K562 (cell line): Measurements from ENCODE around the gene LRP1.

Experiments used
- CSDE1 ChIP-seq, 2 experiments: fragments of 450-650 bp; IDR thresholded peaks; 2 replicates each; pipeline ENCODE4 v1.6.1; 2016; ENCODE audit warnings: mild to moderate bottlenecking in 1 of 2
- E2F1 ChIP-seq: sonication (generic); formaldehyde crosslinking; IDR thresholded peaks from 2 replicates; pipeline ENCODE4 v1.8.1; 2023; ENCODE audit warnings: mild to moderate bottlenecking, missing genetic modification reagents, moderate library complexity
- FOXA1 ChIP-seq: fragments of 450-650 bp; IDR thresholded peaks from 2 replicates; pipeline ENCODE4 v1.6.1; 2016; ENCODE audit warnings: mild to moderate bottlenecking, borderline replicate concordance
- KHSRP ChIP-seq: fragments of 450-650 bp; IDR thresholded peaks from 2 replicates; pipeline ENCODE4 v1.6.1; 2017
- MCM7 ChIP-seq, 2 experiments: fragments of 450-650 bp; IDR thresholded peaks; 2 replicates each; pipeline ENCODE4 v1.6.1; 2016 to 2018
- MEIS2 ChIP-seq: fragments of 450-650 bp; IDR thresholded peaks from 2 replicates; pipeline ENCODE4 v1.6.1; 2014; ENCODE audit warnings: mild to moderate bottlenecking; ENCODE audit not compliant: partially characterized antibody
- NCOA1 ChIP-seq: fragments of 450-650 bp; IDR thresholded peaks from 2 replicates; pipeline ENCODE4 v1.6.1; 2016; ENCODE audit warnings: low read depth
- NFIC ChIP-seq: fragments of 450-650 bp; IDR thresholded peaks from 2 replicates; pipeline ENCODE4 v1.6.1; 2017; ENCODE audit warnings: mild to moderate bottlenecking, inconsistent platforms
- POLR2A ChIP-seq: fragments of 450-650 bp; conservative IDR thresholded peaks from 2 replicates; pipeline ENCODE4 v1.6.1; 2016
- SNRNP70 ChIP-seq: fragments of 200-400 bp; formaldehyde crosslinking; optimal IDR thresholded peaks from 2 replicates; pipeline ENCODE3; 2017; ENCODE audit warnings: low read depth, low read length
- U2AF2 ChIP-seq: fragments of 200-400 bp; formaldehyde crosslinking; optimal IDR thresholded peaks from 2 replicates; pipeline ENCODE3; 2017; ENCODE audit warnings: low read depth, mild to moderate bottlenecking, low read length
- TF ChIP-seq, protein P1 (sequence below), 3 experiments: IDR thresholded peaks in 2 of 3; conservative IDR thresholded peaks in 1 of 3; 2 replicates each; pipeline ENCODE4 v1.5.1; 2011 to 2012; ENCODE audit warnings: low read length in 3 of 3, mild to moderate bottlenecking in 3 of 3, control low read depth in 2 of 3, improper control_type of control experiment in 1 of 3, inconsistent platforms in 1 of 3, low read depth in 1 of 3, mixed read lengths in 1 of 3, moderate library complexity in 1 of 3; ENCODE audit not compliant: insufficient read depth in 2 of 3

DNA sequence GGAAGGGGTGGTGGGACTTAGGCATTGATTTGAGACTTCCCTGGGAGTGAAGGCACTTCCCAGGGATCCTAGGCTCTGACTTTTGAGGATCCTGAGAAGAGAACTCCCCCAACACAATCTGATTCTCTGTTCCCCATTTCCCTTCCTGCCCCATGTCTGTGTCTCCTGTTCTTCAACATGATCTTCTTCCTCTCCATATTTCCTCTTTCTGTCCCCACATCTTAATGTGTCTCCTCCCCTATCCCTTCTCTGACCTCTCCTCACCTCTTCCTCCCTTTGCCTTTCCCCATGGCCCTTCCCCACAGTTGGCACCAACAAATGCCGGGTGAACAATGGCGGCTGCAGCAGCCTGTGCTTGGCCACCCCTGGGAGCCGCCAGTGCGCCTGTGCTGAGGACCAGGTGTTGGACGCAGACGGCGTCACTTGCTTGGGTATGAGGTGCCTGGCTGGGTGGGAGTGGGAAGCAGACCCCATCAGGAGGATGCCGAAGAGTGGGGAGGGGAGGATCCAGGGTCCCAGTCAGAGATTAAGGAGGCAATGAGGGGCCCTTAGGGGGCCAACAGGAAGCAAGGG lies 34.4 kb downstream of the LRP1 start:
- TF ChIP-seq NCOA1 (no peak), CSDE1 (IDR thresholded peaks at IDR 0.05) (no peak), MCM7 (IDR thresholded peaks at IDR 0.05) (no peak), SNRNP70 (no peak), MEIS2 (no peak), FOXA1 (no peak), NFIC (no peak), POLR2A (no peak), E2F1 (CRISPR knock-in tag) (no peak), KHSRP (no peak), U2AF2 (no peak)
- TF ChIP-seq, protein P1, sequence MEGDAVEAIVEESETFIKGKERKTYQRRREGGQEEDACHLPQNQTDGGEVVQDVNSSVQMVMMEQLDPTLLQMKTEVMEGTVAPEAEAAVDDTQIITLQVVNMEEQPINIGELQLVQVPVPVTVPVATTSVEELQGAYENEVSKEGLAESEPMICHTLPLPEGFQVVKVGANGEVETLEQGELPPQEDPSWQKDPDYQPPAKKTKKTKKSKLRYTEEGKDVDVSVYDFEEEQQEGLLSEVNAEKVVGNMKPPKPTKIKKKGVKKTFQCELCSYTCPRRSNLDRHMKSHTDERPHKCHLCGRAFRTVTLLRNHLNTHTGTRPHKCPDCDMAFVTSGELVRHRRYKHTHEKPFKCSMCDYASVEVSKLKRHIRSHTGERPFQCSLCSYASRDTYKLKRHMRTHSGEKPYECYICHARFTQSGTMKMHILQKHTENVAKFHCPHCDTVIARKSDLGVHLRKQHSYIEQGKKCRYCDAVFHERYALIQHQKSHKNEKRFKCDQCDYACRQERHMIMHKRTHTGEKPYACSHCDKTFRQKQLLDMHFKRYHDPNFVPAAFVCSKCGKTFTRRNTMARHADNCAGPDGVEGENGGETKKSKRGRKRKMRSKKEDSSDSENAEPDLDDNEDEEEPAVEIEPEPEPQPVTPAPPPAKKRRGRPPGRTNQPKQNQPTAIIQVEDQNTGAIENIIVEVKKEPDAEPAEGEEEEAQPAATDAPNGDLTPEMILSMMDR (IDR thresholded peaks at IDR 0.05 in 2 of 3, conservative IDR thresholded peaks at IDR 0.05 in 1 of 3; ENCODE audit: insufficient read depth in 2 of 3, low read depth in 1 of 3, low read length in 3 of 3), result no peak
